Stimulated activated CD4-positive, alpha-beta T cell treated with anti-CD3 and anti-CD28 coated beads, Interleukin-1b, Interleukin-23, amount 100 ng/mL, for 4 hours (primary cell): ENCODE measurements around the gene NUP214.
"Not testable (repeated sequence)": the region's sequence is repeated elsewhere in the genome, so short reads cannot be mapped to it uniquely, and the experiment has no call there.

ENCODE experiments used
- DNase-seq, 2 donors: peaks; one replicate each; pipeline ENCODE4 v3.0.0-alpha.2; 2020; ENCODE audit warnings: low read depth in 2 of 2

The NUP214 gene

DNA sequence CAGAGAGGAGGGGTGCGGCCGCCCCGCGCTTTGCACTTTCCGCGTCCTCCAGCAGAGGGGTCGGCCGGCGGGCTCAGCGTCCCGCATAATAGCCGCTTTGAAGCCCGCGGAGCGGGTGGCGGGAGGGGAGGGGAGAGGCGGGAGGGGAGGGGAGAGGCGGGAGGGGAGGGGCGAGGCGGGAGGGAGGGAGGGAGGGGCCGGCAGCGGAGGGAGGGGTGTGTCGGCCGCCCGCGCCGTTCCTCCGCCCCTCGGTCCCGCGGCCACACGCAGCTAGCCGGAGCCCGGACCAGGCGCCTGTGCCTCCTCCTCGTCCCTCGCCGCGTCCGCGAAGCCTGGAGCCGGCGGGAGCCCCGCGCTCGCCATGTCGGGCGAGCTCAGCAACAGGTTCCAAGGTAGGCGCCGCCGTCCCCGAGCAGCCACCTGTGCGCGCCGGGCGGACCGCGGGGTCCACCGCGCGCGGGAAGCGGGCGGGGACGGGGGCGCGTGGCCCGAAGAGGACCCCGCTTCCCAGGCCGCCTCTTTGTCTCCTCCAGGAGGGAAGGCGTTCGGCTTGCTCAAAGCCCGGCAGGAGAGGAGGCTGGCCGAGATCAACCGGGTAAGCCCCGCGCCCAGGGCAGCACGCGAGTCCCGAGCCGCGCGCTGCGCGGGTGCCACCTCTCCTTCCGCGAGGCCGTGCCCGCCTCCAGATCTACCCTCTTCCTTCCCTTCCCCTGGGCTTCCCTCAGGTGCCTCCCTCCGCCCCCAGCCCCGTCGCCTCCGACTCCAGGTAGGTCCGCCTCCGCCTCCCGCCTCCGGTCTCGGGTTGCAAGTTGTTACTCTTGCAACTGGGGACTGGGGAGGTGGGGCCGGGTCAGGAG, 28.9 kb upstream of the NUP214 start, which contains the start of gene AIF1L:
TSS of gene AIF1L (plus strand) at position 263 of the 857 bp plus-strand sequence. CDS start at position 362, 99 bp downstream.
- DNase-seq = peak; percentile 19 to 25

DNA sequence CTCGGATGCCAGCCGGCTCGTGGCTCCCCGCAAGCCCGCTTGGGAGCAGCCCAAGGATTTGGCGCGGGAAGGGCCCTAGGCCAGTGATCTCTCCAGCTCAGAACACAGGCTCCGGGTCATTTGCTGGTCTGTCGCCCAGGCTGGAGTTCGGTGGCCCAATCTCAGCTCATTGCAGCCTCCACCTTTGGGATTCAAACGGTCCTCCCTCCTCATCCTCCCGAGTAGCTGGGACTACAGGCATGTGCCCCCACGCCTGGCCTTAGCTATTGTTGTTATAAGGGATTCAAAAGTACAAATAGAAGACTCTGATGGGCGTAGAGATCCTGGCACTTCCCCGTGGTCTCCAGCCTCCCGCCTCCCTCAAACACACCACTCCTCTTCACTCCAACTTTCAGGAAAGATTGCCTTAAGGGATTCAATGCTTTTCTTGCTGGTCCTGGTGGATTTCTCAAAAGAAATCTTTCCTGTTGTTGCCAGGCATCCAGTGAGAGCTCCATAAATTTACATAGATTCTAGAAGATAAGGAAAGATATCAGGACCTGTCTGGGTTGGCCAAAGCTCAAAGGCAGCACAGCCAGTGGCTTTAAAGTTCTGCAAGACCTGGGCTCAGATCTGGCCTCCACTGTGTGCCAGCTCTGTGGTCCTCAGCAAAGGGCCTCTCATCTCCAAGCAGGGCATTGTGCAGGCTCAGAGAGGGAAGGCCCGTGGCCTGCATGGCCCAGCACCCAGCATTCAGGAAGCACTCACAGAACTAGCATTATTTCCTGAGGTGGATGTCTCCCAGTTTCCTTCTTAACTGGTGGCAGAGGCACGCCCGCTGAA, 28.0 kb upstream of the NUP214 start:
- no peak for DNase-seq

GRCh38 chr9:131097948-131098278, 27.5 kb upstream of the NUP214 start:
- no peak for DNase-seq

- DNase-seq = no peak
These were observed 26.8 kb upstream of the NUP214 start for GRCh38 chr9:131098391-131099101.

DNA sequence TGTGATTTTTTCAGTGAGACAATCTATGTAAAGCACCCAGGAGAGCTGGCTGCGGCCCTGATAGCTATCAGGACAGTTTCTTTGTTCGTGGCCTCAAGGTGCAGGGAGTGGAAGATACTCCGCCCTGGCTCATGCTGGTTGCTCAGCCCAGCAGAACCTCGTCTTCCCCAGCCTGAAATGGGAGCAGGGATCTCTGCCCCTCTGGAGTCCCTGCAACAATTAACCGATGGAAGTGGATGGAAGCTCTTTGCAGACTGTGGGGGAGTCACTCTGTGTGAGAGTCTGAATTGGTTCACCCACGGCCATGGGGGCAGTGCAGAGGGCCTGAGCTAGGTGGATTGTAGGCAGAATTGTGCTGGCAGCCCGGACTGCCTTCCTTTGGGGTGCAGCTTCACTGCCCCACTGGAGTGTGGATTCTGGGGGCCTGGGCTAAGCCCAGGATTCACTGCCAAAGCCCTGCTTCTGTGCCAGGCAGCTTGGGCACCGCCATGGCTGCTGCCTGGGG, 26.2 kb upstream of the NUP214 start:
- DNase-seq = no peak

DNA sequence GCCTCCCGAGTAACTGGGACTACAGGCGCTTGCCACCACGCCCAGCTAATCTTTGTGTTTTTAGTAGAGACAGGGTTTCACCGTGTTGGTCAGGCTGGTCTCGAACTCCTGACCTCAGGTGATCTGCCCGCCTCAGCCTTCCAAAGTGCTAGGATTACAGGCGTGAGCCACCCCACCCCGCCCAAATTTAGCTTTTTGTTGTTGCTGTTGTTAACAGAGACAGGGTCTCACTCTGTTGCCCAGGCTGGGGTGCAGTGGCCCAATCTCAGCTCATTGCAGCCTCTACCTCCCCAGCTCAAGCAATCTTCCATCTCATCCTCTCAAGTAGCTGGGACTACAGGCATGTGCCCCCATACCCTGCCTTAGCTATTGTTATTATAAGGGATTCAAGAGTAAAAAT, 25.5 kb upstream of the NUP214 start:
- DNase-seq = not testable (repeated sequence)

DNA sequence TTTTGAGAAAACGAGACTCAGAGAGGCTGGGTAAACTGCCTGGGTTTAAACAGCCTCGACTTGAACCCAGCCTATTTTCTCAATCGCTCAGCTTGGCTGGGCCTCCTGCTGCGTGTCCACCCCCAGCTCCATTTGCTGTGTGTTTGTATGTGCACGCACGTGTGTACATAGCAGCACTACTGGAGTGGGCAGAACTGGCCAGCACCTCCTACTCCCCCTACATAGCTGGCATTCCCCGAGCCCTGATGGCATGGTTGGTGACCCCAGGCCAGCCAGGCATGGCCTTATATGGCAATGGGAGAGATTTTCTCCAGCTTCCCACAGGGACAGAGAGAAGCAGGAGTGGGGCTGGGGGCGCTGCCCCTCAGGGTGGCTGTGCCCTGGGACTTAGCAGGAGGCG, 24.9 kb upstream of the NUP214 start:
- DNase-seq = no peak

DNA sequence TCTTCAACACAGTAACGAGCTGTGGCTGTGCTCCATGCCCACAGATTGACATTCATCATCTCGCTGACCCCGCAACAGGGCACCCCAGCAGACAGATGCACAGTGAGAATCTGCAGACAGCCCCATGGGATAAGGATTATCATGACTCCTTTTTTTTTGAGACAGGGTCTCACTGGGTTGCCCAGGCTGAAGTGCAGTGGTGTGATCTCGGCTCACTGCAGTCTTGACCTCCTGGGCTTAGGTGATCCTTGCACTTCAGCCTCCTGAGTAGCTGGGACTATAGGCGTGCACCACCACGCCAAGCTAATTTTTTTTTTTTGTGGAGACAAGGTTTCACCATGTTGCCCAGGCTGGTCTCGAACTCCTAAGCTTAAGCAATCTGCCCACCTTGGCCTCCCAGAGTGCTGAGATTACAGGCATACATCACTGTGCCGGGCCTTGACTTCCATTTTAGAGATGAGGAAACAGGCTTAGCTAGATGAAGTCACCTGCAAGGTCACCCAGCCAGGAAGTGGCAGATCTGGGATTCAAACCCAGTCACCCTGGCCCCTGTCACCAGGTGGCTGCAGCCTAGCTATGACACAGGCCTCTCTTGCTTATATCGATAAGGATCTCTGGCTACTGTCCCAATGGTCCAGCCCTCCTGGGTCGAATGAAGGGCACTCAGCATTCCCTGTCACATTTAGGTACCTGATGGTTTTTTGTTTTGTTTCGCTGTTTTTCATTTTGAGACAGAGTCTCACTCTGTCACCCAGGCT, 24.0 kb upstream of the NUP214 start:
- no peak for DNase-seq

DNA sequence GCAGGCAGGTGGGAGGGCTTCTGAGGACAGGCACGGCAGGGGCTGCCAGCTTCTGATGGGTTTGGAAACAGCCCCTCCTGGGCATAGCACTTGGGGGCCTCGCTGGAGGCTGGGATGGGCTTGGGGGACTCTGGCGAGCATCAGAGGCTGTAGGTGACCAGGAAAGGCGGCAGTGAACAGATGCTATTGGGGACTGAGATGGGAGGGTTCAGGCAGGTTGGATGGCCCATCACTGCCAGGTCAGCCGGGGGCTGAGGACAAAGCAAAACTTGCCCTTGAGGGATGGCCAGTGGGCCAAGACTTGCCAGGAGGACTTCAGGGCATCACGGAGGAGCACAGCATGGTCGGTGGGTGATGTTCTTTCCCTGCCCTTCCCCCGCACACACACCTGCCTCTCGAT, 22.4 kb upstream of the NUP214 start:
- no peak for DNase-seq

DNA sequence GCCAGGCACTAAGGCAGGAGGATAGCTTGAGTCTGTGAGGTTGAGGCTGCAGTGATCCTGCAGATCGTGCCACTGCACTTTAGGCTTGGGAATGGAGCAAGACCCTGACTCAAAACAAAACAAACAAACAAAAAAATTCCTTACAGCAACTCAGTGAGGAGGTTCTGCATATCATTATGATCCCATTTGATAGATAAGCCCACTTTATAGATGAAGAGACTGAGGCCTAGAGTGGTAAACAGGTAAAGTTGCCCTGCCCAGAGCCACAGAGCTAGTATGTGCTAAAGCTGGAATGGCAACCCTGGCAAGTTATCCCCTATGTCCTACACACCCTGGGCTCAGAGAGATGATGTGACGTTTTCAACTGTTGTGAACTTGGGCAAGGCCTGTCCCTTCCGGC, 21.9 kb upstream of the NUP214 start:
- DNase-seq = no peak

DNA sequence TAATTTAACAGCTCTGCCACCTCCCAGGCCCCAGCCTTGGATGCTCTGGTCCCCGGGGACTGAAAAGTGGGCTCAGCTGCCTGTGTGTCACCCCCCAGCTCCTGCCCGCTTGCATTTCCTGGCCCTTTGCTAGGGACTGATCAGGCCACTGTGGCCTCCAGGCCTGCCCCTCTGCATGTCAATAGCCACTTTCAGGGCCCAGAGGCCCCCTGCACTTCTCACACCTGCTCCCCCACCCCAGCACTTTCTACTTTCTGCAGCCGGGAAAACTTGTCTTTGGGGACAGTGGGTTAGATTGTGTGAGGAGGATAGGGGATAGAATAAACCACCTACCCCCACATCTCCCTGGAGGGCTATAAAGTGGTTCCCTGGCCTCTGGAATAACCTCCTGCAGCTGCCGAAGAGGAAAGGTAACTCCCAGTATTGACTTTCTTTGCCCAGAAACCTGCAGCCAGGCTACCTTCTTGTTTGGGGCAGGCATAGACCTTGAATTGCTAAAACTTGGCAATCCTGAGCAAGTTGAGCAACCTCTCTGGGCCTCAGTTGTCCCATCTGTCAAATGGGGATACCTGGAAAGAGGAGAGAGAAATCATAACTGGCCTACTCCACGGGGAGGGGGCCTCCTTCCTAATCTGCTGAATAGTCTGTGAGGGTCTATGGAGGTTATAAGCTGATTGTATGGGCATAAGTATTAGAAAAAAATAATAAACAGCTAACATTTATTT, 21.2 kb upstream of the NUP214 start:
- DNase-seq = no peak

GRCh38 chr9:131105952-131106351, 19.4 kb upstream of the NUP214 start:
- no peak for DNase-seq

DNA sequence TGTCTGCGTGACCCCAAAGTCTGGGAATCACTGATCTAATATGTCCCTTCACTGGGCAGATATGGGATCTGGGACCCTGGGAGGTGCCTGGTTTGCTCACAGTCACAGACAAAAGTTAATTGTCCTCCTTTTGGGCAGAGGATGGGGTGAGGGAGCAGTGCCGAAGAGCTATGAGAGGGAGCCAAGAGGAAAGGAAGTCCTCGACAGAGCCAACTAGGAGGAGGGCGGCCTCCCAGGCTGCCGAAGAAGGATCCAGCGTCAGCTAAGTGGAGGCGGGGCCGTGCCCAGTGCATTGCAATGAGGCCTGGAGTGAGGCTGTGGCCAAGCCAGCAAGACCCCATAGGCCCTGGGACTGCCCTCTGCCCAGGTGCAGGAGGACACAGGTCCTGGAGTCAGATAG, 17.6 kb upstream of the NUP214 start:
- no peak for DNase-seq

- no peak for DNase-seq
These were observed 14.1 kb upstream of the NUP214 start for GRCh38 chr9:131111186-131111853.

GRCh38 chr9:131111854-131112311, 13.5 kb upstream of the NUP214 start:
- DNase-seq = no peak

DNA sequence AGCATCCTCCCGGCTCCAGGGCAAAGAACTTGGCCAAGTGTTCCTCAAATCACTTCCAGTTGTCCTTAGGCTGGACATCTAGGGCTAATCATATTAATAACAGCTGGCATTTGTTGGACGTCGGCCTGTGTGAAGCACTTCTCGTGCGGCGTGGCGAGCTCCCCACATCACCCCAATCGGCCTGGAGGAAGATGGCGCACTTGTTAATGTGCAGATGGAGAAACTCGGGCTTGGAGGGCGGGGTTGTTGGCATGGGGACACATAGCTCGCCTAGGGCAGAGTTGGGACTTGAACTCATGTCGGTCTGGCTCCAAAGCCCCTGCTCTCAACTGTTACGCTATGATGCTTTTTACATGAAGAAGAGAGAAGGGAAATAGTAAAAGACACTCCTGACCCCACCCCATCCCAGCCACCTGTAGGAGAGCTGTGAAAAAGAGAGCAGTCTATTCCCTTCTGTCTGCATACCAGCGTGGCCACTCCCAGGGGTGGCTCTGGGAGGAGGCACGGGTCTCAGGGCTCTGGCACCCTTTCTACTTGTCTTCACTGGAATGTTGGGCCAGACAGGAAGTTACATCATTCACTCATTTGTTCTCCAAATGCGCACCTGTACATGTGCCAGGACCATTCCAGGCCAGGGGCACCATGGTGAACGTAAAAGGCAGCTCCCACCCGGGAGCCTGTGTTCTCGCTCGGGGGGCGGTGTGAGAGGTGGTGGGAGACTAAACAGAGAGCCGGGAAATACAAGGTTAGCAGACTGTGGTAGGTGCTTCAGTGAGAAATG, 12.8 kb upstream of the NUP214 start:
- no peak for DNase-seq

DNA sequence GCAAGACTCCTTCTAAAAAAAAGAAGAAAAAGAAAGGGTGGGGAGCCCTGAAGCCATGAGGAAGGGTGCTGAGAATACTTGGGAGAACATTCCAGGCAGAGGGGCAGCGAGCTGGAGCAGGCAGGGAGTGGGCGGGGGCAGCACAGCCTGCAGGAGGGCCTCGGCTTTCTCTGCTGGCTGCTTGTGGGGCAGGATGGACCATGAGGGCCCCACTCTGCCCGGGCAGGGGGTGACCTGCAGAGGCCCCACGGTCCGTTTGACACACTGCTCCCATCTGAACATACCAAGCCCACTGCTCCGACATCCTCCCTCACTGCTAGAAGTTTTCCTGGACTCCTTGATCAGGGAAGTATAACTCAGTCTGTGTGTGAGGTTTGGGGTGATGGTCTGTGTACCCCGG, 11.7 kb upstream of the NUP214 start:
- DNase-seq = no peak

GRCh38 chr9:131114084-131114535, 11.3 kb upstream of the NUP214 start:
- no peak for DNase-seq

GRCh38 chr9:131115360-131115742, 10.0 kb upstream of the NUP214 start:
- not testable (repeated sequence) for DNase-seq
